Kidney epithelial cell (primary cell): ENCODE data around the gene LAMA5. TPM values are rescaled to one million over a fixed set of nuclear protein-coding genes. Genes with fewer than 3 reads are reported as not detected.

ENCODE experiments used
- DNase-seq: peaks from one replicate; pipeline ENCODE4 v3.0.0-alpha.2; 2010; ENCODE audit warnings: low read depth
- H3K27me3 ChIP-seq: 2 replicates; pipeline ENCODE4 v1.6.0; 2011; ENCODE audit warnings: low read length; ENCODE audit not compliant: control insufficient read depth, insufficient read depth
- H3K36me3 ChIP-seq: 2 replicates; pipeline ENCODE4 v1.5.1; 2011; ENCODE audit warnings: low read length; ENCODE audit not compliant: control insufficient read depth, insufficient read depth
- H3K4me3 ChIP-seq: 2 replicates; pipeline ENCODE4 v1.5.1; 2011; ENCODE audit warnings: low read depth, mild to moderate bottlenecking, control low read depth, low read length
- total RNA-seq: library from RNA; depleted of rRNA; stranded (reverse); fragments of >200 nt; gene quantifications from 2 replicates; pipeline ENCODE4 v1.2.3, GENCODE V29; 2015
- TF ChIP-seq, protein P1 (sequence below): IDR thresholded peaks from 2 replicates; pipeline ENCODE4 v1.5.1; 2011; ENCODE audit warnings: mild to moderate bottlenecking, moderate library complexity, low read length, control low read depth, inconsistent platforms; ENCODE audit not compliant: insufficient read depth, poor library complexity, severe bottlenecking

Gene LAMA5
- total RNA-seq, 1 donor from 2014 or later, result 359 TPM

DNA sequence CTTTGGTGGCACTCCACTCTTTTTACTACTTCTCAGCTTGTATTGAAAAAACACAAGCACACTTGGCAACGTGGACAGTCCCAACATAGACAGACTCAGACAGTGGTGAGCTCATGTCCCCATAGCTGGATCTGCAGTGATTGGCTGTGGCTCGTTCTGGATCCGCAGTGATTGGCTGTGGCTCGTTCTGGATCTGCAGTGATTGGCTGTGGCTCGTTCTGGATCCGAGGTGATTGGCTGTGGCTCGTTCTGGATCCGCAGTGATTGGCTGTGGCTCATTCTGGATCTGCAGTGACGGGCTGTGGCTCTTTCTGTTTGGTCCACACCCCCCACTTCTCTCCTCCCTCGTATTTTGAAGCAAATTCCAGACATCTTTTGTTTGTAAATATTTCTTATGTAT lies 100.8 kb downstream of the LAMA5 start:
- no peaks in the 10 kb centered on the region for H3K27me3 ChIP-seq
- peaks cover 1% of the 10 kb centered on the region for H3K36me3 ChIP-seq
- no peak for DNase-seq
- TF ChIP-seq, protein P1, sequence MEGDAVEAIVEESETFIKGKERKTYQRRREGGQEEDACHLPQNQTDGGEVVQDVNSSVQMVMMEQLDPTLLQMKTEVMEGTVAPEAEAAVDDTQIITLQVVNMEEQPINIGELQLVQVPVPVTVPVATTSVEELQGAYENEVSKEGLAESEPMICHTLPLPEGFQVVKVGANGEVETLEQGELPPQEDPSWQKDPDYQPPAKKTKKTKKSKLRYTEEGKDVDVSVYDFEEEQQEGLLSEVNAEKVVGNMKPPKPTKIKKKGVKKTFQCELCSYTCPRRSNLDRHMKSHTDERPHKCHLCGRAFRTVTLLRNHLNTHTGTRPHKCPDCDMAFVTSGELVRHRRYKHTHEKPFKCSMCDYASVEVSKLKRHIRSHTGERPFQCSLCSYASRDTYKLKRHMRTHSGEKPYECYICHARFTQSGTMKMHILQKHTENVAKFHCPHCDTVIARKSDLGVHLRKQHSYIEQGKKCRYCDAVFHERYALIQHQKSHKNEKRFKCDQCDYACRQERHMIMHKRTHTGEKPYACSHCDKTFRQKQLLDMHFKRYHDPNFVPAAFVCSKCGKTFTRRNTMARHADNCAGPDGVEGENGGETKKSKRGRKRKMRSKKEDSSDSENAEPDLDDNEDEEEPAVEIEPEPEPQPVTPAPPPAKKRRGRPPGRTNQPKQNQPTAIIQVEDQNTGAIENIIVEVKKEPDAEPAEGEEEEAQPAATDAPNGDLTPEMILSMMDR, result no peak
- no peak overlapping the region for H3K4me3 ChIP-seq

DNA sequence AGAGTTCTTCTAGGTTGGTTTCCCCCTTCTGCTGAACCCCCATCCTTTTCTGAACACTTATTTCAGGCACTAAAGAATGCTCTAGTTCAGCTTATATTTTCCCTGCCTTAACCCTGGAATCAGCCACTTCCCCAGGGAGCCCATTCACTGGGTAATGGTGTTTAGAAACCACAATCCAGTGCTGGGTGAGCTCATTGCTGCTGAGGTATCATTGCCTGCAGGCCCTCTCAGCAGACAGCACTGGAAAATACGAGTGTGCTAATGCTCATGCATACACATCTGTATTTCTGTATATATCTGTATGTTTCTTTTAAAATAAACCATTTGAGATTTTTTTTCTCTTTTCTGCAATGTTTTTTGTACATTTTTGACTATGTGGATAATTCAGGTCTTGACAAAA lies 101.7 kb downstream of the LAMA5 start:
- TF ChIP-seq, protein P1, result no peak
- no peaks in the 10 kb centered on the region for H3K27me3 ChIP-seq
- H3K4me3 ChIP-seq, result no peak overlapping the region
- H3K36me3 ChIP-seq, result peaks cover 1% of the 10 kb centered on the region
- DNase-seq, result no peak

GRCh38 chr20:62263396-62263795 lies 103.7 kb downstream of the LAMA5 start:
- no peaks in the 10 kb centered on the region for H3K27me3 ChIP-seq
- H3K36me3 ChIP-seq, result peaks cover 3% of the 10 kb centered on the region
- TF ChIP-seq, protein P1, result no peak

DNA sequence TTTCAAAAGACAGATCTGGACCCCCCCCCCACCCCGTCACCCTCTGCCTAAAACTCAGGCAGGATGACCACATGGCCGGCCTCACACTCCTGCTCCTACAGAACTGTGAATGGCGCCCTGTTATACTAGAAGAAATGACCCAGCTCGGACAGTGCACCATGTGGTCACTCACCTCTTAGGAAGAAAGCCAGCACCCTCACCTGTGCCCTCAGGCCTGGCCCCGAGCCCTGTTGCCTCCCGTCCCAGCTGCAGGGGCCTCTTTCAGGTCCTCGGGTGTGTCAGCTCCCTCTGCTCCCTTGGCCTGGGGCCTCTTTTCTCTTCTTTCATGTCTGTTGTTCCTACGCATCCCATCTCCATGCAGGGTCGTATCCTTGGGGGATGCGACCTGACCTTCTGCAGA lies 105.0 kb downstream of the LAMA5 start:
- TF ChIP-seq, protein P1, result no peak
- Histone ChIP-seq H3K27me3 (no peaks in the 10 kb centered on the region), H3K4me3 (no peak overlapping the region), H3K36me3 (peaks cover 4% of the 10 kb centered on the region)
- no peak for DNase-seq

More at GRCh38 chr20:62263396-62263795, 103.7 kb downstream of the LAMA5 start:
- DNase-seq, result no peak
- H3K4me3 ChIP-seq, result no peak overlapping the region

DNA sequence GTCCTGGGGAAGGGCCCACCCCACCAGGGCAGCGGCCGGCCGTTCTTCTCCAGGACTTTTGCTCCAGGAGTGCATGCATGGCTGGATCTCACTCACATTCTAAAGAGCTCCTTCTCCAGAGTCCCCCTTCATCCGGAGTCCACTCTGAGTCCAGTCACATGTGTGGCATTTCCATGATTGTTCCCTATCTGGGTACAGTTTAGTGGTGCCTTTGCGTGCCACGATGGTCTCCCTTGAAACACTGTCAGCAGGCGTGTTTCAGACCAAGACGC lies 107.9 kb downstream of the LAMA5 start:
- Histone ChIP-seq H3K36me3 (peaks cover 4% of the 10 kb centered on the region), H3K4me3 (no peak overlapping the region), H3K27me3 (no peaks in the 10 kb centered on the region)
- no peak for DNase-seq
- TF ChIP-seq, protein P1, result no peak

Other genes starting within 250 kb of the LAMA5 start
- gene LSM14B, start 244.8 kb downstream of the LAMA5 start, total RNA-seq, result 23.3 and 34.2 TPM in 2 replicates
- 412 and 420 TPM in 2 replicates for gene PSMA7, start 223.9 kb downstream of the LAMA5 start, total RNA-seq
- 9.6 and 15.9 TPM in 2 replicates for gene SS18L1, start 223.5 kb downstream of the LAMA5 start, total RNA-seq
- gene MTG2, start 184.3 kb downstream of the LAMA5 start, total RNA-seq, result 19.5 and 31.9 TPM in 2 replicates
- gene HRH3, start 147.0 kb downstream of the LAMA5 start, total RNA-seq, result not detected in 2 replicates
- gene OSBPL2, start 128.8 kb downstream of the LAMA5 start, total RNA-seq, result 26.5 and 30.3 TPM in 2 replicates
- gene ADRM1, start 64.3 kb downstream of the LAMA5 start, total RNA-seq, result 193 and 216 TPM in 2 replicates
- 3,089 and 5,743 TPM in 2 replicates for gene RPS21, start 19.8 kb upstream of the LAMA5 start, total RNA-seq
- gene CABLES2, start 40.0 kb upstream of the LAMA5 start, total RNA-seq, result 6.9 and 8.1 TPM in 2 replicates
- gene RBBP8NL, start 60.2 kb upstream of the LAMA5 start, total RNA-seq, result 0.34 TPM in 1 of 2 replicates, not detected in the other
- gene GATA5, start 108.7 kb upstream of the LAMA5 start, total RNA-seq, result 0.27 TPM in 1 of 2 replicates, not detected in the other